ENCODE measurements around the gene BCOR. TPM values are rescaled to one million over a fixed set of nuclear protein-coding genes. Genes with fewer than 3 reads are reported as not detected.

The BCOR gene
- polyA plus RNA-seq, 1 of the 3 experiments (the other 2 are of a cell fraction): 8.8 TPM

DNA sequence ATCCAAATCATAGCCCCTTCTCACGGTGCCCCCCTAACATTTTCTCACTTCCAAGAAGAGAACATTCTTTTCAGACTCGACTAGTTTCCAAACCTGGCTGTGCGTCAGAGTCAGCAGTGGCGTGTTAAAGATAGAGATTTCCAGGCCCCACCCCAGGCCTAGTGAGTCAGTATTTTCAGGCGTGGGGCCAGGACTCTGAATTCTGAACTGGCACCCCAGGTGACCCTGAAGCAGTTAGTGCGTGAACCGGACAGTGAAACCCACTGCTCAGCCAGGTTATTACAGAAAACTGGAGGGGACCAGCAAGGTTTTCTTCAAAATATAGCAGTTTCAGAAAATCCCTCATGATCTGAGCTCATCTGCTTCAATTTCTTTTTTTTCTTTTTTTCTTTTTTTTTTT lies 35.0 kb upstream of the BCOR start:
- Histone ChIP-seq H3K79me2 (ENCODE audit: insufficient read depth) (no peaks in the 10 kb centered on the region), H3K27ac (ENCODE audit: low read depth in 2 of 2, low read length in 1 of 2) (peak overlapping the region in 1 of 2 experiments; percentile 59; a peak in 2 of 4 replicates), H3K9me3 (no peaks in the 10 kb centered on the region), H3K27me3 (ENCODE audit: insufficient read depth) (no peaks in the 10 kb centered on the region), H3K9ac (no peak overlapping the region), H3K36me3 (replicated peaks in 1 of 2; ENCODE audit: control insufficient read depth in 1 of 2, insufficient read depth in 2 of 2, low read length in 1 of 2) (no peaks in the 10 kb centered on the region), H3K4me2 (no peak overlapping the region), H4K20me1 (ENCODE audit: insufficient read depth) (no peaks in the 10 kb centered on the region), H3K4me1 (ENCODE audit: control insufficient read depth in 1 of 2, insufficient read depth in 2 of 2, low read depth in 1 of 2, low read length in 1 of 2) (no peaks in the 10 kb centered on the region; a peak in 1 of 4 replicates), H3K9me2 (no peaks in the 10 kb centered on the region), H3F3A (replicated peaks; ENCODE audit: insufficient read depth) (no peaks in the 10 kb centered on the region), H3K4me3 (ENCODE audit: low read depth in 2 of 2, low read length in 1 of 2) (no peak overlapping the region), H2AFZ (ENCODE audit: low read depth) (no peak overlapping the region)
- no peak for DNase-seq
- ChIA-PET CTCF (interaction anchor here (0.8 kb wide), 1 partner anchor 12 kb away, joined by 3 read pairs; no protein-coding TSS in a partner anchor), POLR2A (no interaction called here)
- WGBS (ENCODE audit: low lambda C conversion rate): 9% methylated on average over 6 of the region's 7 CpGs
- TF ChIP-seq FOXM1 (IDR thresholded peaks at IDR 0.05; ENCODE audit: low read depth) (no peak), CHD2 (IDR thresholded peaks at IDR 0.05; ENCODE audit: low read length, partially characterized antibody) (no peak), RXRA (IDR thresholded peaks at IDR 0.05; ENCODE audit: borderline replicate concordance, low read depth) (no peak), TAF1 (IDR thresholded peaks at IDR 0.05; ENCODE audit: borderline replicate concordance, low read depth, low read length) (no peak), SMC3 (IDR thresholded peaks at IDR 0.05; ENCODE audit: low read depth, low read length) (no peak), NFIC (IDR thresholded peaks at IDR 0.05; ENCODE audit: borderline replicate concordance) (peak; percentile 60), GATA2 (CRISPR knock-in tag; IDR thresholded peaks at IDR 0.05) (no peak), EP300 (IDR thresholded peaks at IDR 0.05; ENCODE audit: borderline replicate concordance in 1 of 2, low read depth in 1 of 2, low read length in 1 of 2) (no peak), EZH2phosphoT487 (IDR thresholded peaks at IDR 0.05; ENCODE audit: borderline replicate concordance, low read depth) (no peak), GABPA (IDR thresholded peaks at IDR 0.05; ENCODE audit: low read depth) (no peak; the same call in 1 of the 2 replicates), FOSL2 (IDR thresholded peaks at IDR 0.05; ENCODE audit: borderline replicate concordance, low read depth) (peak; percentile 43; the same call in 1 of the 2 replicates), JUND (IDR thresholded peaks at IDR 0.05) (0 out of 2 replicates have a peak, but pooled peaks have one; percentile 12), TCF12 (IDR thresholded peaks at IDR 0.05) (peak; percentile 28; the same call in 1 of the 2 replicates), RCOR1 (IDR thresholded peaks at IDR 0.05; ENCODE audit: low read length) (no peak), FOXJ3 (CRISPR knock-in tag; IDR thresholded peaks at IDR 0.05) (no peak), RAD21 (IDR thresholded peaks at IDR 0.05; ENCODE audit: low read length) (no peak), MXI1 (IDR thresholded peaks at IDR 0.05; ENCODE audit: low read depth, low read length) (no peak), NRF1 (IDR thresholded peaks at IDR 0.05; ENCODE audit: low read depth, low read length) (no peak), MEF2A (IDR thresholded peaks at IDR 0.05; ENCODE audit: borderline replicate concordance, low read depth) (no peak)
- TF ChIP-seq, protein P1, sequence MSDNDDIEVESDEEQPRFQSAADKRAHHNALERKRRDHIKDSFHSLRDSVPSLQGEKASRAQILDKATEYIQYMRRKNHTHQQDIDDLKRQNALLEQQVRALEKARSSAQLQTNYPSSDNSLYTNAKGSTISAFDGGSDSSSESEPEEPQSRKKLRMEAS (IDR thresholded peaks at IDR 0.05; ENCODE audit: low read depth): no peak
- TF ChIP-seq, protein P2, sequence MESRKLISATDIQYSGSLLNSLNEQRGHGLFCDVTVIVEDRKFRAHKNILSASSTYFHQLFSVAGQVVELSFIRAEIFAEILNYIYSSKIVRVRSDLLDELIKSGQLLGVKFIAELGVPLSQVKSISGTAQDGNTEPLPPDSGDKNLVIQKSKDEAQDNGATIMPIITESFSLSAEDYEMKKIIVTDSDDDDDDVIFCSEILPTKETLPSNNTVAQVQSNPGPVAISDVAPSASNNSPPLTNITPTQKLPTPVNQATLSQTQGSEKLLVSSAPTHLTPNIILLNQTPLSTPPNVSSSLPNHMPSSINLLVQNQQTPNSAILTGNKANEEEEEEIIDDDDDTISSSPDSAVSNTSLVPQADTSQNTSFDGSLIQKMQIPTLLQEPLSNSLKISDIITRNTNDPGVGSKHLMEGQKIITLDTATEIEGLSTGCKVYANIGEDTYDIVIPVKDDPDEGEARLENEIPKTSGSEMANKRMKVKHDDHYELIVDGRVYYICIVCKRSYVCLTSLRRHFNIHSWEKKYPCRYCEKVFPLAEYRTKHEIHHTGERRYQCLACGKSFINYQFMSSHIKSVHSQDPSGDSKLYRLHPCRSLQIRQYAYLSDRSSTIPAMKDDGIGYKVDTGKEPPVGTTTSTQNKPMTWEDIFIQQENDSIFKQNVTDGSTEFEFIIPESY (IDR thresholded peaks at IDR 0.05; ENCODE audit: borderline replicate concordance, low read depth): no peak
- TF ChIP-seq, protein P3, sequence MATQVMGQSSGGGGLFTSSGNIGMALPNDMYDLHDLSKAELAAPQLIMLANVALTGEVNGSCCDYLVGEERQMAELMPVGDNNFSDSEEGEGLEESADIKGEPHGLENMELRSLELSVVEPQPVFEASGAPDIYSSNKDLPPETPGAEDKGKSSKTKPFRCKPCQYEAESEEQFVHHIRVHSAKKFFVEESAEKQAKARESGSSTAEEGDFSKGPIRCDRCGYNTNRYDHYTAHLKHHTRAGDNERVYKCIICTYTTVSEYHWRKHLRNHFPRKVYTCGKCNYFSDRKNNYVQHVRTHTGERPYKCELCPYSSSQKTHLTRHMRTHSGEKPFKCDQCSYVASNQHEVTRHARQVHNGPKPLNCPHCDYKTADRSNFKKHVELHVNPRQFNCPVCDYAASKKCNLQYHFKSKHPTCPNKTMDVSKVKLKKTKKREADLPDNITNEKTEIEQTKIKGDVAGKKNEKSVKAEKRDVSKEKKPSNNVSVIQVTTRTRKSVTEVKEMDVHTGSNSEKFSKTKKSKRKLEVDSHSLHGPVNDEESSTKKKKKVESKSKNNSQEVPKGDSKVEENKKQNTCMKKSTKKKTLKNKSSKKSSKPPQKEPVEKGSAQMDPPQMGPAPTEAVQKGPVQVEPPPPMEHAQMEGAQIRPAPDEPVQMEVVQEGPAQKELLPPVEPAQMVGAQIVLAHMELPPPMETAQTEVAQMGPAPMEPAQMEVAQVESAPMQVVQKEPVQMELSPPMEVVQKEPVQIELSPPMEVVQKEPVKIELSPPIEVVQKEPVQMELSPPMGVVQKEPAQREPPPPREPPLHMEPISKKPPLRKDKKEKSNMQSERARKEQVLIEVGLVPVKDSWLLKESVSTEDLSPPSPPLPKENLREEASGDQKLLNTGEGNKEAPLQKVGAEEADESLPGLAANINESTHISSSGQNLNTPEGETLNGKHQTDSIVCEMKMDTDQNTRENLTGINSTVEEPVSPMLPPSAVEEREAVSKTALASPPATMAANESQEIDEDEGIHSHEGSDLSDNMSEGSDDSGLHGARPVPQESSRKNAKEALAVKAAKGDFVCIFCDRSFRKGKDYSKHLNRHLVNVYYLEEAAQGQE (IDR thresholded peaks at IDR 0.05; ENCODE audit: low read depth, low read length): no peak
- TF ChIP-seq, protein P4, sequence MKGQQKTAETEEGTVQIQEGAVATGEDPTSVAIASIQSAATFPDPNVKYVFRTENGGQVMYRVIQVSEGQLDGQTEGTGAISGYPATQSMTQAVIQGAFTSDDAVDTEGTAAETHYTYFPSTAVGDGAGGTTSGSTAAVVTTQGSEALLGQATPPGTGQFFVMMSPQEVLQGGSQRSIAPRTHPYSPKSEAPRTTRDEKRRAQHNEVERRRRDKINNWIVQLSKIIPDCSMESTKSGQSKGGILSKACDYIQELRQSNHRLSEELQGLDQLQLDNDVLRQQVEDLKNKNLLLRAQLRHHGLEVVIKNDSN (IDR thresholded peaks at IDR 0.05; ENCODE audit: borderline replicate concordance, low read depth): no peak
- TF ChIP-seq, protein P5, sequence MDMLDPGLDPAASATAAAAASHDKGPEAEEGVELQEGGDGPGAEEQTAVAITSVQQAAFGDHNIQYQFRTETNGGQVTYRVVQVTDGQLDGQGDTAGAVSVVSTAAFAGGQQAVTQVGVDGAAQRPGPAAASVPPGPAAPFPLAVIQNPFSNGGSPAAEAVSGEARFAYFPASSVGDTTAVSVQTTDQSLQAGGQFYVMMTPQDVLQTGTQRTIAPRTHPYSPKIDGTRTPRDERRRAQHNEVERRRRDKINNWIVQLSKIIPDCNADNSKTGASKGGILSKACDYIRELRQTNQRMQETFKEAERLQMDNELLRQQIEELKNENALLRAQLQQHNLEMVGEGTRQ (IDR thresholded peaks at IDR 0.05; ENCODE audit: borderline replicate concordance, low read depth, low read length): no peak
- TF ChIP-seq, protein P6, sequence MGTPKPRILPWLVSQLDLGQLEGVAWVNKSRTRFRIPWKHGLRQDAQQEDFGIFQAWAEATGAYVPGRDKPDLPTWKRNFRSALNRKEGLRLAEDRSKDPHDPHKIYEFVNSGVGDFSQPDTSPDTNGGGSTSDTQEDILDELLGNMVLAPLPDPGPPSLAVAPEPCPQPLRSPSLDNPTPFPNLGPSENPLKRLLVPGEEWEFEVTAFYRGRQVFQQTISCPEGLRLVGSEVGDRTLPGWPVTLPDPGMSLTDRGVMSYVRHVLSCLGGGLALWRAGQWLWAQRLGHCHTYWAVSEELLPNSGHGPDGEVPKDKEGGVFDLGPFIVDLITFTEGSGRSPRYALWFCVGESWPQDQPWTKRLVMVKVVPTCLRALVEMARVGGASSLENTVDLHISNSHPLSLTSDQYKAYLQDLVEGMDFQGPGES (IDR thresholded peaks at IDR 0.05; ENCODE audit: low read depth, low read length): no peak
